ENCODE measurements around the gene KCNC3.

DNA sequence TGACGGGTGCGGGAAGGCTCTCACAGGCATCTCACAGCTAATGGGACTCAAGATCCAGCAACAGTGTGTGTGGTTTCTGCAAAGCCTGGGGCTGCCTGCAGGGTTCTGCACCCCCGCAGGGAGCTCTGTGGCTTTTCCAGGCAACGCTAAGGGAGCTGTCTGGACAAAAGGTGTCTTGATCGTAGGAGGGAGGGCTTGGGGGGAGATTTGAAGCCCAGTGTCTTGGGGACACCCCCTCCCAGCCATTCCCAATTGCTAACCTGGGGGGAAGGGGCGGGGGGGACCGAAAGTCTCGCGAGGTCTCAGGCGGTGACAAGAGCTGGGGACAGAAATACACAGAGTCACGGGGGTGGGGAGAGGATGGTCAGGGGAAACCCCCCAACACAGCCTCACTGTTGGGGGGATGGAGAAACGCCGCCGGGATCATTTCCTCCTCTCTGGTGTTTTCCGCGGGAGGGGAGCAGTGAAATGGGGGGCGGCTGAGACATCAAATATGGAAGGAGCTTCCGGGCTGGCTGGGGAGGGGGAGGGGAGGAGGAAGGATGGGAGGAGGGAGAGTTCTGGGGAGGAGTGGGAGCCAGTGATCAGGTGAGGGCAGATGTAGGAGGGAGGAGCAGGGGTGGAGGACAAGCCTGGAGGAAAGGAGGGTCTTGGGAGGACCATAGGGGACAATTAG is 13.3 kb downstream of the KCNC3 start:
- TF ChIP-seq, protein P1, sequence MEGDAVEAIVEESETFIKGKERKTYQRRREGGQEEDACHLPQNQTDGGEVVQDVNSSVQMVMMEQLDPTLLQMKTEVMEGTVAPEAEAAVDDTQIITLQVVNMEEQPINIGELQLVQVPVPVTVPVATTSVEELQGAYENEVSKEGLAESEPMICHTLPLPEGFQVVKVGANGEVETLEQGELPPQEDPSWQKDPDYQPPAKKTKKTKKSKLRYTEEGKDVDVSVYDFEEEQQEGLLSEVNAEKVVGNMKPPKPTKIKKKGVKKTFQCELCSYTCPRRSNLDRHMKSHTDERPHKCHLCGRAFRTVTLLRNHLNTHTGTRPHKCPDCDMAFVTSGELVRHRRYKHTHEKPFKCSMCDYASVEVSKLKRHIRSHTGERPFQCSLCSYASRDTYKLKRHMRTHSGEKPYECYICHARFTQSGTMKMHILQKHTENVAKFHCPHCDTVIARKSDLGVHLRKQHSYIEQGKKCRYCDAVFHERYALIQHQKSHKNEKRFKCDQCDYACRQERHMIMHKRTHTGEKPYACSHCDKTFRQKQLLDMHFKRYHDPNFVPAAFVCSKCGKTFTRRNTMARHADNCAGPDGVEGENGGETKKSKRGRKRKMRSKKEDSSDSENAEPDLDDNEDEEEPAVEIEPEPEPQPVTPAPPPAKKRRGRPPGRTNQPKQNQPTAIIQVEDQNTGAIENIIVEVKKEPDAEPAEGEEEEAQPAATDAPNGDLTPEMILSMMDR (IDR thresholded peaks at IDR 0.05) = no peak
- no peak for TF ChIP-seq POLR2A (IDR thresholded peaks at IDR 0.05)

All from adrenal gland (tissue), 5 donors.